ENCODE measurements around the gene MAP3K8. TPM values are rescaled to one million over a fixed set of nuclear protein-coding genes. Genes with fewer than 3 reads are reported as not detected.

Gene MAP3K8
- polyA plus RNA-seq, 3 donors, result 54.5 to 206 (median 59.2) TPM

DNA sequence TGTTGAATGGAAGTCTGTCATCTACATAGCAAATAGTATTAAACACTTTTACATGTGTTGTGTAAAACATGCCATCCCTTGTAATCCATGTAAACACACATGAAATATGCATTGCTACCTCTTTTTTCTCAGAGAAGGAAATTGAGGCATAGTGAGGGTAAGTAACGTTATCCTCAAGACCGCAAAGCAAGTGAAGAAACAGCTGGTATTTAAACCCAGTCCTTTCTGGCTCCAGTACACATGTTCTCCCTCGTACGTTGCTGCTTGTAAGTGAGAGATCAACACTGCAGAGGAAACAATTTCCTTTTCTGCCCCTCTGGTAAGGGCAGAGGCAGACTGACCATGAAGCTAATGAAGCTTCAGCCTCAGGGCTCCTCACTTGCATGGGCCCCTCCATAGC is 28.5 kb downstream of the MAP3K8 start:
- Mint-ChIP-seq H3K27me3 (ENCODE audit: low read depth in 3 of 3) (peaks cover 0 to 6% (median 0%) of the 10 kb centered on the region in 3 donors), H3K36me3 (peaks cover 38 to 39% of the 10 kb centered on the region in 2 donors), H3K4me1 (peaks cover 28% of the 10 kb centered on the region), H3K9me3 (peaks cover 0 to 1% (median 0%) of the 10 kb centered on the region in 7 donors), H3K4me3 (no peak overlapping the region), H3K27ac (no peak overlapping the region)
- no peaks in the 10 kb centered on the region for H3K9me3 ChIP-seq (replicated peaks in 1 of 2; ENCODE audit: control insufficient read depth in 1 of 2, insufficient read depth in 1 of 2, low read length in 2 of 2)
- peaks cover 43 to 48% of the 10 kb centered on the region in 2 donors for H3K36me3 ChIP-seq (replicated peaks in 1 of 2; ENCODE audit: control insufficient read depth in 1 of 2, insufficient read depth in 2 of 2, low read length in 2 of 2)
- peaks cover 12% of the 10 kb centered on the region for H3K79me2 ChIP-seq (ENCODE audit: insufficient read depth, low read length)
- intact Hi-C loops (cut with micrococcal nuclease), result loop anchor here in 1 of 2 donors (5.0 kb wide), 1 partner anchor 40 kb away; no protein-coding TSS in a partner anchor
- peaks cover 28 to 35% of the 10 kb centered on the region in 2 donors for H3K4me1 ChIP-seq (ENCODE audit: control insufficient read depth in 1 of 2, insufficient read depth in 2 of 2, low read length in 2 of 2)
- no peaks in the 10 kb centered on the region for H3K27me3 ChIP-seq (ENCODE audit: control insufficient read depth in 2 of 2, insufficient read depth in 2 of 2, low read length in 2 of 2)
- no peak overlapping the region for H3K27ac ChIP-seq (ENCODE audit: low read depth in 1 of 2, low read length in 2 of 2)
- no peak for DNase-seq
- no peak overlapping the region for H3K4me3 ChIP-seq (replicated peaks in 1 of 3; ENCODE audit: low read depth in 2 of 3, low read length in 3 of 3)
- WGBS (ENCODE audit: insufficient coverage), result 83% methylated on average over 3 of the region's 4 CpGs
- H2AFZ ChIP-seq (ENCODE audit: insufficient read depth, low read depth, low read length, poor library complexity, severe bottlenecking), result no peak overlapping the region
- H4K20me1 ChIP-seq (ENCODE audit: insufficient read depth, low read length), result peaks cover 11% of the 10 kb centered on the region
- H3K9ac ChIP-seq (ENCODE audit: insufficient read depth, low read length, poor library complexity, severe bottlenecking), result no peak overlapping the region
- TF ChIP-seq, protein P1, sequence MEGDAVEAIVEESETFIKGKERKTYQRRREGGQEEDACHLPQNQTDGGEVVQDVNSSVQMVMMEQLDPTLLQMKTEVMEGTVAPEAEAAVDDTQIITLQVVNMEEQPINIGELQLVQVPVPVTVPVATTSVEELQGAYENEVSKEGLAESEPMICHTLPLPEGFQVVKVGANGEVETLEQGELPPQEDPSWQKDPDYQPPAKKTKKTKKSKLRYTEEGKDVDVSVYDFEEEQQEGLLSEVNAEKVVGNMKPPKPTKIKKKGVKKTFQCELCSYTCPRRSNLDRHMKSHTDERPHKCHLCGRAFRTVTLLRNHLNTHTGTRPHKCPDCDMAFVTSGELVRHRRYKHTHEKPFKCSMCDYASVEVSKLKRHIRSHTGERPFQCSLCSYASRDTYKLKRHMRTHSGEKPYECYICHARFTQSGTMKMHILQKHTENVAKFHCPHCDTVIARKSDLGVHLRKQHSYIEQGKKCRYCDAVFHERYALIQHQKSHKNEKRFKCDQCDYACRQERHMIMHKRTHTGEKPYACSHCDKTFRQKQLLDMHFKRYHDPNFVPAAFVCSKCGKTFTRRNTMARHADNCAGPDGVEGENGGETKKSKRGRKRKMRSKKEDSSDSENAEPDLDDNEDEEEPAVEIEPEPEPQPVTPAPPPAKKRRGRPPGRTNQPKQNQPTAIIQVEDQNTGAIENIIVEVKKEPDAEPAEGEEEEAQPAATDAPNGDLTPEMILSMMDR (IDR thresholded peaks at IDR 0.05), result no peak
- H3K4me2 ChIP-seq (replicated peaks; ENCODE audit: extremely low read depth, low read length, poor library complexity, severe bottlenecking), result no peak overlapping the region

DNA sequence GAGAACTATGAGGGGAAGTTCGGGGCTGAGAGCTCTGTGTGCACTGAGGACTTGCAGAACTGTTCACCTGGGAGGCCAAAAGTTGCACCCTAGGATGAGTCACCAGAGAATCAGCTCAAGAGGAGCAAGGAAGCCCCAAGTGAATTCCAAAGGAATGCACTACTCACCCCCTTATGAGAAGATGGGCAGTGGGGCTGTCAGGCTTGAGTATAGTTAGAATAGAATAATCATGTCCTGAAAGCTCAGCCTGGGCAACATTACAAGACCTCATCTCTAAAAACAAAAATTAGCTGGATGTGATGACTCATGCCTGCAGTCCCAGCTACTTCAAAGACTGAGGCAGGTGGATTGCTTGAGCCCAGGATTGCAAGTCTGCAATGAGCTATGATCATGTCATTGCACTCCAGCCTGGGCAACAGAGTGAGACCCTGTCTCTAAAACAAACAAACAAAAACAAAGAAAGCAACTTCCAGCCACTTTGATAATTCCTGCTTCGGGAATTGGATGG is 30.0 kb downstream of the MAP3K8 start:
- H3K79me2 ChIP-seq (ENCODE audit: insufficient read depth, low read length), result peaks cover 3% of the 10 kb centered on the region
- peaks cover 32 to 36% of the 10 kb centered on the region in 2 donors for H3K4me1 ChIP-seq (ENCODE audit: control insufficient read depth in 1 of 2, insufficient read depth in 2 of 2, low read length in 2 of 2)
- H4K20me1 ChIP-seq (ENCODE audit: insufficient read depth, low read length), result peaks cover 11% of the 10 kb centered on the region
- peak overlapping the region in 1 of 7 donors; percentile 55 for H3K27ac Mint-ChIP-seq
- TF ChIP-seq, protein P1 (IDR thresholded peaks at IDR 0.05), result no peak
- no peak overlapping the region for H2AFZ ChIP-seq (ENCODE audit: insufficient read depth, low read depth, low read length, poor library complexity, severe bottlenecking)
- peaks cover 35% of the 10 kb centered on the region for H3K4me1 Mint-ChIP-seq
- peaks cover 0 to 6% (median 0%) of the 10 kb centered on the region in 3 donors for H3K27me3 Mint-ChIP-seq (ENCODE audit: low read depth in 3 of 3)
- peaks cover 29 to 34% of the 10 kb centered on the region in 2 donors for H3K36me3 ChIP-seq (replicated peaks in 1 of 2; ENCODE audit: control insufficient read depth in 1 of 2, insufficient read depth in 2 of 2, low read length in 2 of 2)
- H3K36me3 Mint-ChIP-seq, result peaks cover 29 to 32% of the 10 kb centered on the region in 2 donors
- intact Hi-C loops (cut with micrococcal nuclease), result loop anchor here in 1 of 2 donors (5.0 kb wide), 1 partner anchor 38 kb away; no protein-coding TSS in a partner anchor
- no peaks in the 10 kb centered on the region for H3K27me3 ChIP-seq (ENCODE audit: control insufficient read depth in 2 of 2, insufficient read depth in 2 of 2, low read length in 2 of 2)
- H3K9ac ChIP-seq (ENCODE audit: insufficient read depth, low read length, poor library complexity, severe bottlenecking), result no peak overlapping the region
- WGBS (ENCODE audit: insufficient coverage), result 100% methylated on average over 2 of the region's 2 CpGs
- DNase-seq, result peak in 2 of 3 donors; percentile 26 to 55
- no peak overlapping the region for H3K4me2 ChIP-seq (replicated peaks; ENCODE audit: extremely low read depth, low read length, poor library complexity, severe bottlenecking)
- no peak overlapping the region for H3K4me3 Mint-ChIP-seq
- no peak overlapping the region for H3K4me3 ChIP-seq (replicated peaks in 1 of 3; ENCODE audit: low read depth in 2 of 3, low read length in 3 of 3)
- H3K9me3 Mint-ChIP-seq, result peaks cover 0 to 1% (median 0%) of the 10 kb centered on the region in 7 donors
- H3K27ac ChIP-seq (ENCODE audit: low read depth in 1 of 2, low read length in 2 of 2), result no peak overlapping the region
- H3K9me3 ChIP-seq (replicated peaks in 1 of 2; ENCODE audit: control insufficient read depth in 1 of 2, insufficient read depth in 1 of 2, low read length in 2 of 2), result no peaks in the 10 kb centered on the region

All from CD14-positive monocyte (primary cell).